Neural crest cell (in vitro differentiated cells): ENCODE measurements around the gene ASF1B. TPM values are rescaled to one million over a fixed set of nuclear protein-coding genes. Genes with fewer than 3 reads are reported as not detected.

Experiments
- DNase-seq: peaks from one replicate; pipeline ENCODE4 v3.0.0; 2021; ENCODE audit warnings: low read depth, mixed read lengths, low spot score
- H3K27ac Mint-ChIP-seq: one replicate; pipeline ENCODE4 v1.8.0; 2021; ENCODE audit warnings: mild to moderate bottlenecking, mixed read lengths; ENCODE audit not compliant: unreplicated experiment
- H3K27me3 Mint-ChIP-seq: 2 replicates; pipeline ENCODE4 v1.8.0; 2021; ENCODE audit warnings: low read depth, mild to moderate bottlenecking, mixed read lengths
- H3K36me3 Mint-ChIP-seq: 2 replicates; pipeline ENCODE4 v1.8.0; 2021; ENCODE audit warnings: low read depth, mild to moderate bottlenecking, mixed read lengths
- H3K4me1 Mint-ChIP-seq: 2 replicates; pipeline ENCODE4 v1.8.0; 2021; ENCODE audit warnings: mixed read lengths
- H3K4me3 Mint-ChIP-seq: one replicate; pipeline ENCODE4 v1.8.0; 2021; ENCODE audit warnings: mild to moderate bottlenecking, mixed read lengths
- H3K9me3 Mint-ChIP-seq: 2 replicates; pipeline ENCODE4 v1.8.0; 2021; ENCODE audit warnings: mixed read lengths
- CTCF ChIP-seq: fragments of 200-600 bp; sonication (generic); conservative IDR thresholded peaks from 2 replicates; pipeline ENCODE4 v1.5.0; 2021; ENCODE audit warnings: antibody characterized with exemption, mild to moderate bottlenecking
- total RNA-seq: library from RNA; stranded (reverse); gene quantifications from 2 replicates; pipeline ENCODE4 v1.2.1, GENCODE V29; 2021

Gene ASF1B
- total RNA-seq, 1 donor from 2014 or later = 55.6 TPM

GRCh38 chr19:14088634-14089411, 47.6 kb downstream of the ASF1B start:
- Mint-ChIP-seq H3K4me1 (peaks cover 14% of the 10 kb centered on the region), H3K9me3 (peaks cover 6% of the 10 kb centered on the region), H3K4me3 (peak overlapping the region; percentile 89), H3K27me3 (peaks cover 3% of the 10 kb centered on the region), H3K27ac (no peak overlapping the region), H3K36me3 (peaks cover 15% of the 10 kb centered on the region)
- no peak for TF ChIP-seq CTCF
- DNase-seq = no peak

GRCh38 chr19:14086098-14086497, 50.3 kb downstream of the ASF1B start:
- DNase-seq = no peak
- Mint-ChIP-seq H3K9me3 (no peaks in the 10 kb centered on the region), H3K27ac (no peak overlapping the region), H3K4me3 (peak overlapping the region; percentile 81), H3K4me1 (peaks cover 17% of the 10 kb centered on the region), H3K27me3 (peaks cover 5% of the 10 kb centered on the region), H3K36me3 (peaks cover 7% of the 10 kb centered on the region)
- TF ChIP-seq CTCF = no peak

- Mint-ChIP-seq H3K4me1 (peaks cover 22% of the 10 kb centered on the region), H3K36me3 (peaks cover 7% of the 10 kb centered on the region), H3K27ac (no peak within 1 kb of the TSS), H3K27me3 (peaks cover 7% of the 10 kb centered on the region), H3K9me3 (no peaks in the 10 kb centered on the region), H3K4me3 (peak within 1 kb of the TSS; percentile 81)
- no peak for TF ChIP-seq CTCF
- no peak for DNase-seq
Measured at GRCh38 chr19:14085309-14085995, 50.9 kb downstream of the ASF1B start, which contains the start of gene C19orf67. Gene C19orf67, minus strand, starts transcription at chr19:14085783. Its CDS starts 156 bp downstream, at chr19:14085627.

GRCh38 chr19:14082675-14082960, 53.8 kb downstream of the ASF1B start:
- Mint-ChIP-seq H3K4me1 (peaks cover 22% of the 10 kb centered on the region), H3K4me3 (peak overlapping the region; percentile 94), H3K27ac (no peak overlapping the region), H3K9me3 (no peaks in the 10 kb centered on the region), H3K36me3 (no peaks in the 10 kb centered on the region), H3K27me3 (peaks cover 4% of the 10 kb centered on the region)
- no peak for TF ChIP-seq CTCF
- no peak for DNase-seq

GRCh38 chr19:14081797-14082674, 54.4 kb downstream of the ASF1B start:
- no peaks in the 10 kb centered on the region for H3K9me3 Mint-ChIP-seq
- peak overlapping the region; percentile 94 for H3K4me3 Mint-ChIP-seq
- no peaks in the 10 kb centered on the region for H3K36me3 Mint-ChIP-seq
- no peak for DNase-seq
- H3K27ac Mint-ChIP-seq = peak overlapping the region; percentile 98
- TF ChIP-seq CTCF = no peak
- H3K27me3 Mint-ChIP-seq = peaks cover 4% of the 10 kb centered on the region
- peaks cover 22% of the 10 kb centered on the region for H3K4me1 Mint-ChIP-seq
